ENCODE results near the gene FFAR3.
A peak's percentile ranks its signal among the peaks of the same experiment; 100 is the strongest.
"Not testable (repeated sequence)": the region's sequence is repeated elsewhere in the genome, so short reads cannot be mapped to it uniquely, and the experiment has no call there.

Gene FFAR3

GRCh38 chr19:35351411-35352176 is 6.7 kb upstream of the FFAR3 start:
- no peak for DNase-seq (ENCODE audit: low read depth in 2 of 2)

- no peak for DNase-seq (ENCODE audit: low read depth in 2 of 2)
Measured at GRCh38 chr19:35352177-35352447, 6.1 kb upstream of the FFAR3 start.

- peak; percentile 42 to 63 for DNase-seq (ENCODE audit: low read depth in 2 of 2)
Measured at GRCh38 chr19:35352448-35353304, 5.6 kb upstream of the FFAR3 start.

- DNase-seq (ENCODE audit: low read depth in 2 of 2) = no peak
Measured at GRCh38 chr19:35353635-35354034, 4.6 kb upstream of the FFAR3 start.

GRCh38 chr19:35354898-35355297 is 3.4 kb upstream of the FFAR3 start:
- DNase-seq (ENCODE audit: low read depth in 2 of 2) = no peak

- no peak for DNase-seq (ENCODE audit: low read depth in 2 of 2)
Measured at GRCh38 chr19:35355791-35356460, 2.3 kb upstream of the FFAR3 start.

GRCh38 chr19:35358834-35359233 is 574 bp downstream of the FFAR3 start:
- DNase-seq (ENCODE audit: low read depth in 2 of 2) = not testable (repeated sequence)

GRCh38 chr19:35359395-35359794 is 1.1 kb downstream of the FFAR3 start:
- not testable (repeated sequence) for DNase-seq (ENCODE audit: low read depth in 2 of 2)

- not testable (repeated sequence) for DNase-seq (ENCODE audit: low read depth in 2 of 2)
Measured at GRCh38 chr19:35360081-35360480, 1.8 kb downstream of the FFAR3 start.

GRCh38 chr19:35360880-35361420 is 2.7 kb downstream of the FFAR3 start:
- no peak for DNase-seq (ENCODE audit: low read depth in 2 of 2)

- no peak for DNase-seq (ENCODE audit: low read depth in 2 of 2)
Measured at GRCh38 chr19:35362261-35363000, 4.2 kb downstream of the FFAR3 start.

GRCh38 chr19:35363001-35363590 is 4.8 kb downstream of the FFAR3 start:
- no peak for DNase-seq (ENCODE audit: low read depth in 2 of 2)

- DNase-seq (ENCODE audit: low read depth in 2 of 2) = no peak
Measured at GRCh38 chr19:35363711-35364425, 5.6 kb downstream of the FFAR3 start.

GRCh38 chr19:35365303-35365702 is 7.0 kb downstream of the FFAR3 start:
- no peak for DNase-seq (ENCODE audit: low read depth in 2 of 2)

GRCh38 chr19:35368378-35368777 is 10.1 kb downstream of the FFAR3 start:
- no peak for DNase-seq (ENCODE audit: low read depth in 2 of 2)

- DNase-seq (ENCODE audit: low read depth in 2 of 2) = no peak
Measured at GRCh38 chr19:35369522-35369921, 11.3 kb downstream of the FFAR3 start.

- no peak for DNase-seq (ENCODE audit: low read depth in 2 of 2)
Measured at GRCh38 chr19:35370722-35371121, 12.5 kb downstream of the FFAR3 start, which contains the start of gene GPR42. TSS of gene GPR42 (plus strand) at chr19:35371068. CDS start at chr19:35371360, 292 bp downstream.

- DNase-seq (ENCODE audit: low read depth in 2 of 2) = no peak
Measured at GRCh38 chr19:35373492-35373891, 15.2 kb downstream of the FFAR3 start.

GRCh38 chr19:35374031-35374430 is 15.8 kb downstream of the FFAR3 start:
- not testable (repeated sequence) for DNase-seq (ENCODE audit: low read depth in 2 of 2)

GRCh38 chr19:35375505-35376307 is 17.4 kb downstream of the FFAR3 start:
- no peak for DNase-seq (ENCODE audit: low read depth in 2 of 2)
